ENCODE results near the gene EMP1. TPM values are rescaled to one million over a fixed set of nuclear protein-coding genes. Genes with fewer than 3 reads are reported as not detected.

Gene EMP1
- total and polyA plus RNA-seq, 2 of the 8 experiments (the other 6 are each of a cell fraction or from before 2014, with no cell fraction given) = 0.17 to 0.65 TPM

DNA sequence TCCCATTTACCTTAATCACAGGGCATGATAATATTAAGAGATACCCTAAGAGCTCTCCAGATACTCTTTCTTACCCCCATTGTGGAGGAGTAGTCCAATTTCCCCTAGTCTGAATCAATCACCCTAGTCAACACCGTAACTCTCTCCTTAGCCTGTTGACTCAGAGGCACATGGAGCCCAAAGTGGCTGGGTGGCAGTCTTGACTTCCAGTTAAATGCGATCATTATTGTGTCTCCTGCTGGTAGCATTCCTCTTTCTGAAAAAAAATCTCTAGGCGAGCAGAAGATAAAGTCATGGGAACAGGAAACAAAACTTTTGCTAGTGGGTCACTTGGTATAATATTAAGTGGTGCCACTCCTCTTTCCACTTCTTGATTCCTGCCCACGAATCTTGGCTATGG is 46.4 kb downstream of the EMP1 start (continued):
- TF ChIP-seq, protein P1, sequence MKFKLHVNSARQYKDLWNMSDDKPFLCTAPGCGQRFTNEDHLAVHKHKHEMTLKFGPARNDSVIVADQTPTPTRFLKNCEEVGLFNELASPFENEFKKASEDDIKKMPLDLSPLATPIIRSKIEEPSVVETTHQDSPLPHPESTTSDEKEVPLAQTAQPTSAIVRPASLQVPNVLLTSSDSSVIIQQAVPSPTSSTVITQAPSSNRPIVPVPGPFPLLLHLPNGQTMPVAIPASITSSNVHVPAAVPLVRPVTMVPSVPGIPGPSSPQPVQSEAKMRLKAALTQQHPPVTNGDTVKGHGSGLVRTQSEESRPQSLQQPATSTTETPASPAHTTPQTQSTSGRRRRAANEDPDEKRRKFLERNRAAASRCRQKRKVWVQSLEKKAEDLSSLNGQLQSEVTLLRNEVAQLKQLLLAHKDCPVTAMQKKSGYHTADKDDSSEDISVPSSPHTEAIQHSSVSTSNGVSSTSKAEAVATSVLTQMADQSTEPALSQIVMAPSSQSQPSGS (IDR thresholded peaks at IDR 0.05; ENCODE audit: low read length) = no peak

Measured in H1 (cell line).